ENCODE data around the gene OXT. TPM values are rescaled to one million over a fixed set of nuclear protein-coding genes. Genes with fewer than 3 reads are reported as not detected.

Gene OXT
- total RNA-seq, 1 donor from 2014 or later: not detected

DNA sequence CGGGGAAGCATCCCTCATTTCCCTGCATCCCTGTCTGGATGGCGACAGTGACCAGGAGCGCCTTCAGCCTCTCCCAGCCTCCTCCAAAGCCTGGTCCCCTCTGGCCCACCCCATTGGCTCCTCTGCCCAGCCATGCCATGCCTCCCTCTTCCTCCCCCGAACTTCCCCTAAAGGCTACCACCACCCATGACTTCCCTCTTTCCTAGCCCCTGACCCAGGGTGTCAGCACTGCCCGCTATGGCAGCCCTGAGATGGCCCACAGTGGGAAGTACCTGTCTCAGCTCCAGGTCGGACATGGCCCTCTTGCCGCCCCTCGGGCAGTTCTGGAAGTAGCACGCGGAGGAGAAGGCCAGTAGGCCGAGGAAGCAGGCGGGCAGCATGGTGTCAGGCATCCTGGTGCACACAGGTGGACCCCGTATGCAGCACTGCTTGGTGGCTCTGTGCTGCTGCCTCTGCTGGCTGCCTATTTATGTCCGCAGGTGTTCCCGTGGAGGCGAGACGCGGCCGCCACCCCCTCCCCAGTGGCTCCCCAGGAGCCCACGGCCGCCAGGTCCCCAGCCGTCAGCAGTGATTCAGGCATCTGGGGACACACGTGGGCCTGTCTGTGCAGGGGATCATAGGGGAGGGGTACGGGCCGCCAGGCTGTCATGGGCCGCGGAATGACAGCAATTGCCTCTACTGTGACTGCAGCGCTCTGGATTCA is 13.0 kb downstream of the OXT start, which contains the start of gene AVP:
Gene AVP, minus strand, starts transcription at position 442 of the 703 bp plus-strand sequence. Its CDS starts 50 bp downstream, at position 392.
- H3K27me3 ChIP-seq (ENCODE audit: low read depth): peaks cover 43% of the 10 kb centered on the region

DNA sequence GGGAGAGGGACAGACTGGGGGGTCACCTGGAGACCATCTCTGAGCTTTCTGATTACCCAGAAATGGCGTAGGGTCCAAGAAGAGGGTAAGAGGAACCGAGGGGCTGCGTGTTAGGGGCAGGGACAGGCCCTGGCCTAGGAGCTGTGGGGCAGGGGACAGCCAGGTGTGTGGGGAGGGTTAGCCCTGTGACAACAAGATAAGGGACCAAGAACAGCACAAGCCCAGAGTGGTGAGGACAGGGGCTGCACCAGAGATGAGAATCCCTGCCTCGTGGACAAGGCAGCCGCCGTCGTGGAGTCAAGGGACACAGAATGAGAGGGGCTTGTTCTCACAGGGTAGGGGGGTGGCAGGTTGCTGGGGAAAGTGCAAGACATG is 13.6 kb downstream of the OXT start:
- intact Hi-C loops (cut with micrococcal nuclease): no loop called here
- H3K27me3 ChIP-seq (ENCODE audit: low read depth): peaks cover 47% of the 10 kb centered on the region

More for the DNA sequence above, 13.0 kb downstream of the OXT start, which contains the start of gene AVP:
- no peaks in the 10 kb centered on the region for H3K36me3 ChIP-seq
- no peak within 1 kb of the TSS for H3K4me3 ChIP-seq
- peaks cover 28% of the 10 kb centered on the region for H3K4me1 ChIP-seq
- no peaks in the 10 kb centered on the region for H3K9me3 ChIP-seq (replicated peaks)
- TF ChIP-seq, protein P1, sequence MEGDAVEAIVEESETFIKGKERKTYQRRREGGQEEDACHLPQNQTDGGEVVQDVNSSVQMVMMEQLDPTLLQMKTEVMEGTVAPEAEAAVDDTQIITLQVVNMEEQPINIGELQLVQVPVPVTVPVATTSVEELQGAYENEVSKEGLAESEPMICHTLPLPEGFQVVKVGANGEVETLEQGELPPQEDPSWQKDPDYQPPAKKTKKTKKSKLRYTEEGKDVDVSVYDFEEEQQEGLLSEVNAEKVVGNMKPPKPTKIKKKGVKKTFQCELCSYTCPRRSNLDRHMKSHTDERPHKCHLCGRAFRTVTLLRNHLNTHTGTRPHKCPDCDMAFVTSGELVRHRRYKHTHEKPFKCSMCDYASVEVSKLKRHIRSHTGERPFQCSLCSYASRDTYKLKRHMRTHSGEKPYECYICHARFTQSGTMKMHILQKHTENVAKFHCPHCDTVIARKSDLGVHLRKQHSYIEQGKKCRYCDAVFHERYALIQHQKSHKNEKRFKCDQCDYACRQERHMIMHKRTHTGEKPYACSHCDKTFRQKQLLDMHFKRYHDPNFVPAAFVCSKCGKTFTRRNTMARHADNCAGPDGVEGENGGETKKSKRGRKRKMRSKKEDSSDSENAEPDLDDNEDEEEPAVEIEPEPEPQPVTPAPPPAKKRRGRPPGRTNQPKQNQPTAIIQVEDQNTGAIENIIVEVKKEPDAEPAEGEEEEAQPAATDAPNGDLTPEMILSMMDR (IDR thresholded peaks at IDR 0.05; ENCODE audit: borderline replicate concordance): no peak
- DNase-seq: no peak
- intact Hi-C loops (cut with micrococcal nuclease): no loop called here
- H3K27ac ChIP-seq (replicated peaks): no peak within 1 kb of the TSS

DNA sequence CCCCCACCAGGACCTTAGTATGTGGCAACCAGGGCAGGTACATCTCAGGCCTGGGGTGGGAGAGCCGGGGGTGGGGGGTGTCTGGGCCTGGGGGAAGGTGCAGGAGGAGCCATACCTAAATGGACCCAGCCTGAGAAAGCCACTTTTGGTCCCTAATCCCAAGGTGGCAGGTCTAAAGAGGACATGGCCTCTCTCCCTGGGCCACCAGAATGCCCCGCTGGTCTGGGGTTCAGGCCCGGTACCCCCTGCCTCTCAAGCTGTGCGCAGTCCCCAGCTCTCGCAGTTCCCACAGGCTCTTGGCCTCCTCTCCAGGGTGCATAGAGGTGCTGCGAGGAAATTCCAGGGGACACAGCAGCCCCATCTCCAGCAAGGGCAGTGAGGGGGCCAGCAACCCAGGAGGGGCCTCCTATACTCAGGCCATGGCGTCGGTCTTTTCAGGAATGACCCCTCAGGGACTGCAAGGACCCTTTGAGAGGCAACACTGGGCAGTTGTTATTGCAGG is 14.2 kb downstream of the OXT start:
- H3K27me3 ChIP-seq (ENCODE audit: low read depth): peaks cover 47% of the 10 kb centered on the region

More for the DNA sequence above, 13.6 kb downstream of the OXT start:
- TF ChIP-seq, protein P1 (IDR thresholded peaks at IDR 0.05; ENCODE audit: borderline replicate concordance): no peak
- H3K27ac ChIP-seq (replicated peaks): no peak overlapping the region
- DNase-seq: no peak
- no peak overlapping the region for H3K4me3 ChIP-seq
- no peaks in the 10 kb centered on the region for H3K36me3 ChIP-seq
- H3K4me1 ChIP-seq: peaks cover 28% of the 10 kb centered on the region
- no peaks in the 10 kb centered on the region for H3K9me3 ChIP-seq (replicated peaks)

DNA sequence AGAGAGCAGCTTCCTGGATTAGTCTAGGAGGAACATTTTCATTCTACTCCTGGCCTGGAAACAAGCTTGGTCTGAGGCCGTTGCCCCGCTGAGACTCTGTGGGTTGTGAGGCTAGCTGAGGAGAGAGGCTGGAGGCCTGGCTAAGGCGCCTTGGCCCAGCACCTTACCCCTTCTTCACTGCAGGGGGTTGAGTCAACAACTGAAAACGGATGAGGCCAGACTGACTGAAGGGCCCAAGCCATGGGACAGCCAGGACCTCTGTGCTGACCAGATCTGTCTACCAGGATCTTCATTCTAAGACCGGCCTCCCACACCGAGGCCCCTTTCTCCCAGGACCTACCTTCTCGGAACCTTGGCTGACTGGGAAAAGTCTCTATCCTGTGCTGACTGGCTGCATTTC is 16.6 kb downstream of the OXT start:
- intact Hi-C loops (cut with micrococcal nuclease): no loop called here
- no peak overlapping the region for H3K4me3 ChIP-seq
- H3K9me3 ChIP-seq (replicated peaks): no peaks in the 10 kb centered on the region
- H3K27me3 ChIP-seq (ENCODE audit: low read depth): peaks cover 55% of the 10 kb centered on the region
- peaks cover 10% of the 10 kb centered on the region for H3K4me1 ChIP-seq
- no peak for DNase-seq
- H3K27ac ChIP-seq (replicated peaks): no peak overlapping the region
- TF ChIP-seq, protein P1 (IDR thresholded peaks at IDR 0.05; ENCODE audit: borderline replicate concordance): no peak
- H3K36me3 ChIP-seq: no peaks in the 10 kb centered on the region

More for the DNA sequence above, 14.2 kb downstream of the OXT start:
- no peaks in the 10 kb centered on the region for H3K36me3 ChIP-seq
- no peak for DNase-seq
- H3K4me3 ChIP-seq: no peak overlapping the region
- H3K4me1 ChIP-seq: peaks cover 25% of the 10 kb centered on the region
- H3K27ac ChIP-seq (replicated peaks): no peak overlapping the region
- intact Hi-C loops (cut with micrococcal nuclease): no loop called here
- TF ChIP-seq, protein P1 (IDR thresholded peaks at IDR 0.05; ENCODE audit: borderline replicate concordance): no peak
- no peaks in the 10 kb centered on the region for H3K9me3 ChIP-seq (replicated peaks)

DNA sequence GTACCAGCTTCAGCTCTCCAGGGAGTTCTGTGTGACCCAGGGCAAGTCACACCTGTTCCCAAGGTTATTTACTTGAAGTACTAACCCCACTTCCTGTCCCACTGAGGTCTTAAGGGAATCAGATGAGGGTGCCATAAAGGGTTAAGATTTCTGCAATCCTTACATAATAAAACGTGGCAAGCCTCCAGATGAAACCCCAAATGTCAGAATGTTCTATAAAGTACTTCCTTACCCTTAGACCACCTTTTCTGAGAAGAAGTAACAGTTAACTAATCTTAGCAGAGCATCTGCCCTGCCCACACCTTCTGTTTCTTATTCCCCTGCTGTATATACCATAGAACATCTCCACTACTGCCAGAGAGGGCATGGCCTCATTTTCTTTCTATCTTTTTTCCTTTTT is 19.1 kb downstream of the OXT start:
- intact Hi-C loops (cut with micrococcal nuclease): no loop called here
- peaks cover 53% of the 10 kb centered on the region for H3K27me3 ChIP-seq (ENCODE audit: low read depth)
- H3K4me3 ChIP-seq: no peak overlapping the region
- TF ChIP-seq, protein P1 (IDR thresholded peaks at IDR 0.05; ENCODE audit: borderline replicate concordance): no peak
- DNase-seq: no peak
- peaks cover 9% of the 10 kb centered on the region for H3K4me1 ChIP-seq
- no peaks in the 10 kb centered on the region for H3K36me3 ChIP-seq
- no peaks in the 10 kb centered on the region for H3K9me3 ChIP-seq (replicated peaks)
- no peak overlapping the region for H3K27ac ChIP-seq (replicated peaks)

Data from left ventricle myocardium inferior (tissue), 1 donor.